Measurements from ENCODE around the gene LRRC74A. TPM values are rescaled to one million over a fixed set of nuclear protein-coding genes. Genes with fewer than 3 reads are reported as not detected.

The LRRC74A gene
- total RNA-seq, 2 donors from 2014 or later = not detected

DNA sequence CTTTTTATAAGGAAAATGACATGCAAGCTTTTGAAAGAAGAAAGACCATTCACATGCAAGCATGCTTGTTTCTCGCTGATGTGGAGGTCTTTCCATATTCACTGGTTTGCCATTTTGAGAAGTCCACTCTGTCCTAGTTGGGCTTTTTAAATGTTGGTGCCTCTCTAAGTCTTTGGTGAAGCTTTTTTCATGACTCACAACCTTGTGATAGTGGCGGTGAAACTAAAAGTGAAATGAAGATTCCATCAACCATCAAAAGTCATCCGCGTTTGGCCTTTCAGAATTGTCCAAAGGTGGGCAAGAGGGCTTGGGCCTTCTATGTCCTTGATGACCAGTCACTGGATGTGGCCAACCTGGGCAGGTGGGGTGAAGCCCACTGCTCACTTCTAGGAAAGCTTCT is 4.3 kb downstream of the LRRC74A start:
- Histone ChIP-seq H3K9me3 (no peaks in the 10 kb centered on the region), H3K27me3 (no peaks in the 10 kb centered on the region), H3K4me3 (no peak overlapping the region), H3K36me3 (no peaks in the 10 kb centered on the region), H3K9ac (ENCODE audit: low read depth in 2 of 2, low read length in 2 of 2) (no peak overlapping the region), H3K27ac (no peak overlapping the region), H3K4me1 (no peaks in the 10 kb centered on the region)
- no peak for DNase-seq
- TF ChIP-seq, protein P1, sequence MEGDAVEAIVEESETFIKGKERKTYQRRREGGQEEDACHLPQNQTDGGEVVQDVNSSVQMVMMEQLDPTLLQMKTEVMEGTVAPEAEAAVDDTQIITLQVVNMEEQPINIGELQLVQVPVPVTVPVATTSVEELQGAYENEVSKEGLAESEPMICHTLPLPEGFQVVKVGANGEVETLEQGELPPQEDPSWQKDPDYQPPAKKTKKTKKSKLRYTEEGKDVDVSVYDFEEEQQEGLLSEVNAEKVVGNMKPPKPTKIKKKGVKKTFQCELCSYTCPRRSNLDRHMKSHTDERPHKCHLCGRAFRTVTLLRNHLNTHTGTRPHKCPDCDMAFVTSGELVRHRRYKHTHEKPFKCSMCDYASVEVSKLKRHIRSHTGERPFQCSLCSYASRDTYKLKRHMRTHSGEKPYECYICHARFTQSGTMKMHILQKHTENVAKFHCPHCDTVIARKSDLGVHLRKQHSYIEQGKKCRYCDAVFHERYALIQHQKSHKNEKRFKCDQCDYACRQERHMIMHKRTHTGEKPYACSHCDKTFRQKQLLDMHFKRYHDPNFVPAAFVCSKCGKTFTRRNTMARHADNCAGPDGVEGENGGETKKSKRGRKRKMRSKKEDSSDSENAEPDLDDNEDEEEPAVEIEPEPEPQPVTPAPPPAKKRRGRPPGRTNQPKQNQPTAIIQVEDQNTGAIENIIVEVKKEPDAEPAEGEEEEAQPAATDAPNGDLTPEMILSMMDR (IDR thresholded peaks at IDR 0.05) = no peak
- intact Hi-C loops (cut with DNase I) = no loop called here

DNA sequence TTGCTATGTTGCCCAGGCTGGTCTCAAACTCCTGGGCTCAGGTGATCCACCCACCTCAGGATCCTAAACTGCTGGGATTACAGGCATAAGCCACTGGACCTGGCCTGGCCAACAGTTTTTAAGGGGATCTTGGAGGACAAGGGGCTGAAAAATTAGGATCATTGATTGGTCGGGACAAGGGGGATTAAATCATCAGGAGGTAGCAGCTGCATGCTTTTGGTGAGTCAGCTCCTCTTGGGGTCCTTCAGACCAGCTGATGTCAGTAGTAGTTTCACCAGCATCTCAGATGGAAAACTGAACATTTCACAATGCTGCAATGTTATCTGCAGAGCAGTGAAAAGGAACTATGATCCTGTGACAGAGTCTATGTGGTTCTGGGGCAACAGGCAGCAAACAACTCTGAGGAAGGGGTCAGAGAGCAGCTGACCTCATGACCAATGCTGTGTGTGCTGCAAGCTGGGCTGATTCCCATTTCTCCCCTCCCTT is 6.3 kb downstream of the LRRC74A start:
- Histone ChIP-seq H3K27me3 (no peaks in the 10 kb centered on the region), H3K9me3 (no peaks in the 10 kb centered on the region), H3K27ac (no peak overlapping the region), H3K9ac (ENCODE audit: low read depth in 2 of 2, low read length in 2 of 2) (no peak overlapping the region), H3K4me1 (no peaks in the 10 kb centered on the region), H3K36me3 (no peaks in the 10 kb centered on the region), H3K4me3 (no peak overlapping the region)
- intact Hi-C loops (cut with DNase I) = no loop called here
- TF ChIP-seq, protein P1 (IDR thresholded peaks at IDR 0.05) = no peak
- DNase-seq = no peak

DNA sequence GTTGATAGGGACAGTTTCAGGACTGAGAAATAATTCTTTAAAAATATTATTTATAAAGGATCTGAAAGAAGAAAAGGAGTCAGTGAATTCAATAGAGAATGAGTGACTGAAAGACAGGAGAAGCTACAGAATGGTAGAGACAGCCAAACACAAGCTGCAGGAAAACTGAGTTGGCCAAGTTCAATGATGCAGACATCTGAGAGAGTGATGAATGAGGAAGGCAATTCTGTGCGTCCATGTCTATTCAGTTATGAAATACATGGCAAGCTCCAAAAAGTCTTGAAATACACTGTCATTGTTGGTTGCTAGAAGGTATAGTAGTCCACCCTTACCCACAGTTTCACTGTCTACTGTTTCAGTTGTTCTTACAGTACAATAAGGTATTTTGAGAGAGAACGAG is 6.8 kb downstream of the LRRC74A start:
- TF ChIP-seq, protein P1 (IDR thresholded peaks at IDR 0.05) = no peak
- Histone ChIP-seq H3K9me3 (no peaks in the 10 kb centered on the region), H3K4me3 (no peak overlapping the region), H3K27ac (no peak overlapping the region), H3K36me3 (no peaks in the 10 kb centered on the region), H3K27me3 (no peaks in the 10 kb centered on the region), H3K4me1 (no peaks in the 10 kb centered on the region), H3K9ac (ENCODE audit: low read depth in 2 of 2, low read length in 2 of 2) (no peak overlapping the region)
- no peak for DNase-seq
- intact Hi-C loops (cut with DNase I) = no loop called here

DNA sequence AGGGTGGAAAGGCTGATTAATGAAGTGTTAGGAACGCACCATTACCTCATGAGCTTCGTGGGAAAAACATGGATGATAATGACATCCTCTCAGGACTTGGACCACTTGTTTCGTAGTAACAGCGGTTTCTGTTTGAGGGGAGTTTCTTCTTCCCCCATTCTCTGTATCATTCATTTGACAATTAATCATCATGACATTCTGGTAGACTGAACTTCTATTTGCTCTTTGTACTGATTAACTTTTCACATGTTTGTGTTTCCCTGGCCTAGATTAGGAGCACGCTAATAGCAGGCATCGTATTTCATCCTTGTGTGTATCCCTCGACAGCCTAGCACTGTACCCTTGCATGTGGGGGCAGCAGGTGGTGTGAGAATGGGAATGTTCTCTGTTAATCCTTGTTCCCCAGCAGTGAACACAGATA is 8.0 kb downstream of the LRRC74A start:
- no peak overlapping the region for H3K4me3 ChIP-seq
- no peaks in the 10 kb centered on the region for H3K4me1 ChIP-seq
- intact Hi-C loops (cut with DNase I) = no loop called here
- H3K27ac ChIP-seq = no peak overlapping the region
- TF ChIP-seq, protein P1 (IDR thresholded peaks at IDR 0.05) = no peak
- H3K27me3 ChIP-seq = no peaks in the 10 kb centered on the region
- H3K9ac ChIP-seq (ENCODE audit: low read depth in 2 of 2, low read length in 2 of 2) = no peak overlapping the region
- no peaks in the 10 kb centered on the region for H3K9me3 ChIP-seq
- no peaks in the 10 kb centered on the region for H3K36me3 ChIP-seq
- no peak for DNase-seq

DNA sequence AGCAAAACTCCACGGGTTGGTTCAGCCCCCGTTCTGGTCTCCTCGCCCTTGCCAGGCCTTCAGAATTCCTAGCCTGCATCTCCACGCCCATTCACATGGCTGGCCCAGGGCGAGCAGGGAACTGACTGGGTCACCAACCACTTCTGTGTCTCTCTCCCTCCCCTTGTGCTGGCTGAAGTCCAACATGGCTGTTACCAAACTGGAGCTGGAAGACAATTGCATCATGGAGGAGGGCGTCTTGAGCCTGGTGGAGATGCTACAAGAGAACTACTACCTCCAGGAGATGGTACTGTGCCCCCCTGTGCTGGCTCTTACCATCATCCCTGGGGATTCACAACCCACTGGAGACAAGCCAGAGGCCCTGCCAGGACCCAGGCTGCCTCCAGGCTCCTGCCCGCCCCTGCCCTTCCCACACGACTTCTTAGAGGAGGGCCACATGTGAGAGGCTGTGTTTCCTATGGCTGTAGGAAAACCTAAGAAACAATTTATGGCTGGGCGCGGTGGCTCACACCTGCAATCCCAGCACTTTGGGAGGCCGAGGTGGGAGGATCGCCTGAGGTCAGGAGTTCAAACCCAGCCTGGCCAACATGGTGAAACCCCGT is 9.9 kb downstream of the LRRC74A start:
- TF ChIP-seq, protein P1 (IDR thresholded peaks at IDR 0.05) = no peak
- H3K4me1 ChIP-seq = no peaks in the 10 kb centered on the region

More for the DNA sequence above, 9.9 kb downstream of the LRRC74A start:
- H3K36me3 ChIP-seq = no peaks in the 10 kb centered on the region
- no peak overlapping the region for H3K9ac ChIP-seq (ENCODE audit: low read depth in 2 of 2, low read length in 2 of 2)
- H3K4me3 ChIP-seq = no peak overlapping the region
- no peaks in the 10 kb centered on the region for H3K9me3 ChIP-seq
- DNase-seq = no peak
- no peaks in the 10 kb centered on the region for H3K27me3 ChIP-seq
- intact Hi-C loops (cut with DNase I) = no loop called here
- no peak overlapping the region for H3K27ac ChIP-seq

Data from colonic mucosa (tissue), 4 donors.